Neural cell (in vitro differentiated cells): ENCODE data around the gene JMJD7. TPM values are rescaled to one million over a fixed set of nuclear protein-coding genes. Genes with fewer than 3 reads are reported as not detected.

Source experiments
- H2AFZ ChIP-seq: fragments of 200-600, 300-800 bp; sonication (generic), shearing (Covaris generic); 2 replicates; pipeline ENCODE4 v1.6.0; 2014; ENCODE audit warnings: low read depth, mild to moderate bottlenecking, antibody characterized with exemption, low read length, moderate library complexity
- H3F3A ChIP-seq: fragments of 200-600 bp; shearing (Covaris generic); 2 replicates; pipeline ENCODE4 v1.6.1; 2016; ENCODE audit warnings: mild to moderate bottlenecking, moderate library complexity, mixed read lengths, antibody characterized with exemption, low read length; ENCODE audit not compliant: insufficient read depth, poor library complexity, severe bottlenecking
- H3K27ac ChIP-seq: fragments of 200-600, 300-800 bp; sonication (generic), shearing (Covaris generic); 2 replicates; pipeline ENCODE4 v1.5.1; 2014; ENCODE audit warnings: mild to moderate bottlenecking, low read length, moderate library complexity
- H3K27me3 ChIP-seq: fragments of 300-800, 200-600 bp; sonication (generic), shearing (Covaris generic); 2 replicates; pipeline ENCODE4 v1.6.0; 2014; ENCODE audit warnings: mild to moderate bottlenecking, low read depth, low read length, moderate library complexity; ENCODE audit not compliant: insufficient read depth
- H3K36me3 ChIP-seq: fragments of 300-800, 200-600 bp; sonication (generic), shearing (Covaris generic); 2 replicates; pipeline ENCODE4 v1.5.1; 2014; ENCODE audit warnings: mild to moderate bottlenecking, antibody characterized with exemption, low read length, moderate library complexity; ENCODE audit not compliant: insufficient read depth
- H3K4me2 ChIP-seq: fragments of 300-800, 200-600 bp; sonication (generic), shearing (Covaris generic); 2 replicates; pipeline ENCODE4 v1.6.0; 2014; ENCODE audit warnings: mild to moderate bottlenecking, low read length
- H3K4me3 ChIP-seq: fragments of 300-800, 200-600 bp; sonication (generic), shearing (Covaris generic); 2 replicates; pipeline ENCODE4 v1.5.1; 2014; ENCODE audit warnings: mild to moderate bottlenecking, low read length, moderate library complexity
- H3K79me2 ChIP-seq: fragments of 200-600 bp; shearing (Covaris generic); replicated peaks from 2 replicates; pipeline ENCODE4 v1.6.0; 2014; ENCODE audit warnings: mild to moderate bottlenecking, low read length, moderate library complexity; ENCODE audit not compliant: insufficient read depth
- H3K9ac ChIP-seq: fragments of 300-800, 200-600 bp; sonication (generic), shearing (Covaris generic); 2 replicates; pipeline ENCODE4 v1.6.1; 2016; ENCODE audit warnings: mild to moderate bottlenecking, low read length, mixed read lengths
- H3K9me2 ChIP-seq: fragments of 200-600 bp; shearing (Covaris generic); 2 replicates; pipeline ENCODE4 v1.6.1; 2016; ENCODE audit warnings: mild to moderate bottlenecking, low read length, mixed read lengths; ENCODE audit not compliant: insufficient read depth
- H3K9me3 ChIP-seq: fragments of 200-600, 300-800 bp; sonication (generic), shearing (Covaris generic); 2 replicates; pipeline ENCODE4 v1.6.1; 2016; ENCODE audit warnings: mild to moderate bottlenecking, mixed run types, low read length, moderate library complexity, mixed read lengths
- H4K20me1 ChIP-seq: fragments of 200-600 bp; shearing (Covaris generic); 2 replicates; pipeline ENCODE4 v1.6.1; 2016; ENCODE audit warnings: mild to moderate bottlenecking, mixed run types; ENCODE audit not compliant: insufficient read depth
- EP300 ChIP-seq: fragments of 450-650 bp; conservative IDR thresholded peaks from 2 replicates; pipeline ENCODE4 v1.6.1; 2014; ENCODE audit warnings: antibody characterized with exemption, mild to moderate bottlenecking, moderate library complexity; ENCODE audit not compliant: poor library complexity, severe bottlenecking
- EZH2 ChIP-seq: fragments of 200-600, 300-800 bp; shearing (Covaris generic), sonication (generic); IDR thresholded peaks from 2 replicates; pipeline ENCODE4 v1.6.1; 2014; ENCODE audit warnings: antibody characterized with exemption, low read length, borderline replicate concordance, mild to moderate bottlenecking; ENCODE audit not compliant: insufficient read depth, poor library complexity, severe bottlenecking
- MXI1 ChIP-seq: fragments of 450-650 bp; conservative IDR thresholded peaks from 2 replicates; pipeline ENCODE4 v1.6.1; 2014; ENCODE audit warnings: antibody characterized with exemption, mild to moderate bottlenecking; ENCODE audit not compliant: poor library complexity, severe bottlenecking
- POLR2AphosphoS5 ChIP-seq: IDR thresholded peaks from 2 replicates; pipeline ENCODE4 v1.6.1; 2012
- RAD21 ChIP-seq: fragments of 450-650 bp; conservative IDR thresholded peaks from 2 replicates; pipeline ENCODE4 v1.6.1; 2014; ENCODE audit warnings: antibody characterized with exemption, mild to moderate bottlenecking, moderate library complexity
- SMC3 ChIP-seq: fragments of 450-650 bp; conservative IDR thresholded peaks from 2 replicates; pipeline ENCODE4 v1.6.1; 2014; ENCODE audit warnings: antibody characterized with exemption, mild to moderate bottlenecking, moderate library complexity; ENCODE audit not compliant: poor library complexity
- TAF1 ChIP-seq: IDR thresholded peaks from 2 replicates; pipeline ENCODE4 v1.6.1; 2012; ENCODE audit warnings: low read depth
- polyA plus RNA-seq: library from polyadenylated mRNA; depleted of rRNA; stranded (reverse); fragments of >200 nt; gene quantifications from 2 replicates; pipeline ENCODE4 v1.2.3, GENCODE V29; 2014
- TF ChIP-seq, protein P1 (sequence below): fragments of 450-650 bp; IDR thresholded peaks from 2 replicates; pipeline ENCODE4 v1.5.1; 2014; ENCODE audit warnings: antibody characterized with exemption, mild to moderate bottlenecking, moderate library complexity; ENCODE audit not compliant: poor library complexity, severe bottlenecking
- TF ChIP-seq, protein P2 (sequence below): IDR thresholded peaks from 2 replicates; pipeline ENCODE4 v1.6.1; 2012; ENCODE audit warnings: borderline replicate concordance

The JMJD7 gene
- polyA plus RNA-seq, 1 donor from 2014 or later = 14.0 TPM

DNA sequence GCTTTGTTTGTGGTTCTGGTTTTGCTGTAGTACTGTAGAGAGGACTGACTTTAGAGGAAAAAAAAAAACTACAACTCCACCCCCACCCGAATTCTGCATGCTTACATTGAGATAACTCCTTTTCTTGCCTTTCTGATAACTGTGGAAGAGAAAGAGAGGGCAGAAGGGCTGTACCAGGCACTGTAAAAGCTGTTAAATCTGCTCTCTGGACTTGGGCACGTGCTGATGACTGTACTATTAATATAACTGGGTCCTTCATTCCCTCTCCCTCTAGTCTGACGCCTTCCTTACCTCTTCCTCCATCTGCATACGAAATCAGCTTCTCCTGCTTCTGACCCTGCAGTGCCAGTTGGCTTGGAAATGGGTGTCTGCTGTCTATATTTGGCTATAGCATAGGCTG lies 38.7 kb upstream of the JMJD7 start:
- TF ChIP-seq POLR2AphosphoS5 = no peak
- no peak for TF ChIP-seq MXI1
- no peak for TF ChIP-seq EP300
- no peak for TF ChIP-seq EZH2
- TF ChIP-seq SMC3 = no peak
- TF ChIP-seq, protein P1, sequence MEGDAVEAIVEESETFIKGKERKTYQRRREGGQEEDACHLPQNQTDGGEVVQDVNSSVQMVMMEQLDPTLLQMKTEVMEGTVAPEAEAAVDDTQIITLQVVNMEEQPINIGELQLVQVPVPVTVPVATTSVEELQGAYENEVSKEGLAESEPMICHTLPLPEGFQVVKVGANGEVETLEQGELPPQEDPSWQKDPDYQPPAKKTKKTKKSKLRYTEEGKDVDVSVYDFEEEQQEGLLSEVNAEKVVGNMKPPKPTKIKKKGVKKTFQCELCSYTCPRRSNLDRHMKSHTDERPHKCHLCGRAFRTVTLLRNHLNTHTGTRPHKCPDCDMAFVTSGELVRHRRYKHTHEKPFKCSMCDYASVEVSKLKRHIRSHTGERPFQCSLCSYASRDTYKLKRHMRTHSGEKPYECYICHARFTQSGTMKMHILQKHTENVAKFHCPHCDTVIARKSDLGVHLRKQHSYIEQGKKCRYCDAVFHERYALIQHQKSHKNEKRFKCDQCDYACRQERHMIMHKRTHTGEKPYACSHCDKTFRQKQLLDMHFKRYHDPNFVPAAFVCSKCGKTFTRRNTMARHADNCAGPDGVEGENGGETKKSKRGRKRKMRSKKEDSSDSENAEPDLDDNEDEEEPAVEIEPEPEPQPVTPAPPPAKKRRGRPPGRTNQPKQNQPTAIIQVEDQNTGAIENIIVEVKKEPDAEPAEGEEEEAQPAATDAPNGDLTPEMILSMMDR = no peak
- no peak for TF ChIP-seq TAF1
- TF ChIP-seq, protein P2, sequence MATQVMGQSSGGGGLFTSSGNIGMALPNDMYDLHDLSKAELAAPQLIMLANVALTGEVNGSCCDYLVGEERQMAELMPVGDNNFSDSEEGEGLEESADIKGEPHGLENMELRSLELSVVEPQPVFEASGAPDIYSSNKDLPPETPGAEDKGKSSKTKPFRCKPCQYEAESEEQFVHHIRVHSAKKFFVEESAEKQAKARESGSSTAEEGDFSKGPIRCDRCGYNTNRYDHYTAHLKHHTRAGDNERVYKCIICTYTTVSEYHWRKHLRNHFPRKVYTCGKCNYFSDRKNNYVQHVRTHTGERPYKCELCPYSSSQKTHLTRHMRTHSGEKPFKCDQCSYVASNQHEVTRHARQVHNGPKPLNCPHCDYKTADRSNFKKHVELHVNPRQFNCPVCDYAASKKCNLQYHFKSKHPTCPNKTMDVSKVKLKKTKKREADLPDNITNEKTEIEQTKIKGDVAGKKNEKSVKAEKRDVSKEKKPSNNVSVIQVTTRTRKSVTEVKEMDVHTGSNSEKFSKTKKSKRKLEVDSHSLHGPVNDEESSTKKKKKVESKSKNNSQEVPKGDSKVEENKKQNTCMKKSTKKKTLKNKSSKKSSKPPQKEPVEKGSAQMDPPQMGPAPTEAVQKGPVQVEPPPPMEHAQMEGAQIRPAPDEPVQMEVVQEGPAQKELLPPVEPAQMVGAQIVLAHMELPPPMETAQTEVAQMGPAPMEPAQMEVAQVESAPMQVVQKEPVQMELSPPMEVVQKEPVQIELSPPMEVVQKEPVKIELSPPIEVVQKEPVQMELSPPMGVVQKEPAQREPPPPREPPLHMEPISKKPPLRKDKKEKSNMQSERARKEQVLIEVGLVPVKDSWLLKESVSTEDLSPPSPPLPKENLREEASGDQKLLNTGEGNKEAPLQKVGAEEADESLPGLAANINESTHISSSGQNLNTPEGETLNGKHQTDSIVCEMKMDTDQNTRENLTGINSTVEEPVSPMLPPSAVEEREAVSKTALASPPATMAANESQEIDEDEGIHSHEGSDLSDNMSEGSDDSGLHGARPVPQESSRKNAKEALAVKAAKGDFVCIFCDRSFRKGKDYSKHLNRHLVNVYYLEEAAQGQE = no peak
- TF ChIP-seq RAD21 = no peak

DNA sequence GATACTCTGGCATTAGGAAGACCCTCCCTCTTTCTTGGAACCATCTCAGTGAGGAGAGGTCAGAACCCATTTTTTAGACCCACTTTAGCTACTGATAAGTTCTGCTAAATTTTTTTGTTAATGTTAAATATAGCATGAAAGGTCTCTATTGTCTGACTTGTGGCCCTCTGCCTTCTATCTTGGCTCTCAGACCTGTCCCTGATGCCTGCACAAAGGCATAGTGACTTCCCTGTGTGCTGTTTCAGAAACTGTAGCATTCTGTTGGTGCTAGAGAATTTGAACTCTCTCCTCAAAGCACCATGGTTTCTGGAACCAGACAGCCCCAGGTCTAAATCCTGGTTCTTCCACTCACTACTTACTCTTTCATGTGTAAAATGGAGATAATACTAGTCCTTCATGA lies 38.2 kb upstream of the JMJD7 start:
- Histone ChIP-seq H4K20me1 (no peaks in the 10 kb centered on the region), H3K9me3 (no peaks in the 10 kb centered on the region), H3K27me3 (no peaks in the 10 kb centered on the region), H3K36me3 (no peaks in the 10 kb centered on the region), H3K4me3 (no peak overlapping the region), H3K79me2 (peaks cover 9% of the 10 kb centered on the region), H3F3A (no peaks in the 10 kb centered on the region), H2AFZ (no peak overlapping the region), H3K9ac (no peak overlapping the region), H3K4me2 (no peak overlapping the region), H3K9me2 (no peaks in the 10 kb centered on the region), H3K27ac (no peak overlapping the region)
- TF ChIP-seq MXI1 (no peak), POLR2AphosphoS5 (no peak), SMC3 (no peak), TAF1 (no peak), EZH2 (no peak), EP300 (no peak), RAD21 (no peak)
- TF ChIP-seq, protein P1 = no peak
- TF ChIP-seq, protein P2 = no peak

More for the DNA sequence above, 38.7 kb upstream of the JMJD7 start:
- Histone ChIP-seq H3K9me3 (no peaks in the 10 kb centered on the region), H3K27ac (no peak overlapping the region), H4K20me1 (no peaks in the 10 kb centered on the region), H3K4me3 (no peak overlapping the region), H3K36me3 (no peaks in the 10 kb centered on the region), H3K9me2 (no peaks in the 10 kb centered on the region), H3K79me2 (peaks cover 9% of the 10 kb centered on the region), H2AFZ (no peak overlapping the region), H3K27me3 (no peaks in the 10 kb centered on the region), H3F3A (no peaks in the 10 kb centered on the region), H3K9ac (no peak overlapping the region), H3K4me2 (no peak overlapping the region)
